Fibroblast of mammary gland (primary cell): ENCODE measurements around the gene NF1.
A peak's percentile ranks its signal among the peaks of the same experiment; 100 is the strongest.

Source experiments
- DNase-seq: peaks from one replicate; pipeline ENCODE4 v3.0.0-alpha.2; 2010; ENCODE audit warnings: low read depth
- H3K4me3 ChIP-seq: 2 replicates; pipeline ENCODE4 v1.5.1; 2011; ENCODE audit warnings: low read depth, mild to moderate bottlenecking, low read length, moderate library complexity; ENCODE audit not compliant: control insufficient read depth
- CTCF ChIP-seq: conservative IDR thresholded peaks from 2 replicates; pipeline ENCODE4 v1.5.1; 2011; ENCODE audit warnings: low read depth, low read length, inconsistent platforms; ENCODE audit not compliant: control insufficient read depth, insufficient read depth

The NF1 gene

GRCh38 chr17:31422443-31422842 is 327.7 kb downstream of the NF1 start:
- no peak overlapping the region for H3K4me3 ChIP-seq
- no peak for DNase-seq
- no peak for TF ChIP-seq CTCF

- TF ChIP-seq CTCF: no peak
- no peak for DNase-seq
- no peak overlapping the region for H3K4me3 ChIP-seq
Measured at GRCh38 chr17:31424944-31425281, 330.1 kb downstream of the NF1 start.

GRCh38 chr17:31425282-31426040 is 330.7 kb downstream of the NF1 start:
- TF ChIP-seq CTCF: no peak
- peak; percentile 30 for DNase-seq
- H3K4me3 ChIP-seq: no peak overlapping the region
